Activated naive CD8-positive, alpha-beta T cell treated with anti-CD3 and anti-CD28 coated beads, Interleukin-2, amount 10 ng/mL, durations not matched to agents 7 days and 5 days (primary cell): Measurements from ENCODE around the gene CDON. TPM values are rescaled to one million over a fixed set of nuclear protein-coding genes. Genes with fewer than 3 reads are reported as not detected.
"Not testable (repeated sequence)": the region's sequence is repeated elsewhere in the genome, so short reads cannot be mapped to it uniquely, and the experiment has no call there.

Experiments
- ATAC-seq: fragments of 150-1000 bp; cut with Tn5 transposase; one replicate; pipeline ENCODE4 v1.10.0; 2021; ENCODE audit warnings: low read depth, moderate library complexity
- POLR2A ChIA-PET: fragments of 350-600 bp; sonication (Branson Sonifier 250); formaldehyde crosslinking; loops from one replicate; lab custom pipeline; 2021; ENCODE audit warnings: antibody characterized with exemption; lab: Charles Lee
- DNase-seq: peaks from one replicate; pipeline ENCODE4 v3.0.0; 2021
- H3K27ac Mint-ChIP-seq: one replicate; pipeline ENCODE4 v1.8.0; 2022; ENCODE audit warnings: mild to moderate bottlenecking, mixed read lengths
- H3K27me3 Mint-ChIP-seq: one replicate; pipeline ENCODE4 v1.8.0; 2022; ENCODE audit warnings: mild to moderate bottlenecking, moderate library complexity, mixed read lengths
- H3K36me3 Mint-ChIP-seq: one replicate; pipeline ENCODE4 v1.8.0; 2021; ENCODE audit warnings: mild to moderate bottlenecking, mixed read lengths
- H3K4me1 Mint-ChIP-seq: one replicate; pipeline ENCODE4 v1.8.0; 2021; ENCODE audit warnings: mixed read lengths
- H3K4me3 Mint-ChIP-seq: one replicate; pipeline ENCODE4 v1.8.0; 2022; ENCODE audit warnings: mild to moderate bottlenecking, moderate library complexity, mixed read lengths
- H3K9me3 Mint-ChIP-seq: one replicate; pipeline ENCODE4 v1.8.0; 2021; ENCODE audit warnings: mixed read lengths
- total RNA-seq, 2 experiments: library from RNA; stranded (reverse); gene quantifications; one replicate each; pipeline ENCODE4 v1.2.3, GENCODE V29; 2021

CDON gene
- total RNA-seq, 2 experiments from 2014 or later, result 3.4 to 3.9 TPM

- Mint-ChIP-seq H3K9me3 (no peaks in the 10 kb centered on the region), H3K4me1 (peaks cover 11% of the 10 kb centered on the region), H3K27ac (no peak overlapping the region), H3K36me3 (no peaks in the 10 kb centered on the region), H3K27me3 (peaks cover 41% of the 10 kb centered on the region), H3K4me3 (no peak overlapping the region)
- ATAC-seq (no peak), DNase-seq (no peak)
- POLR2A ChIA-PET, result no interaction called here
Observed at GRCh38 chr11:125930076-125930450, 132.6 kb downstream of the CDON start.

- POLR2A ChIA-PET, result no interaction called here
- Mint-ChIP-seq H3K4me1 (peaks cover 11% of the 10 kb centered on the region), H3K36me3 (no peaks in the 10 kb centered on the region), H3K4me3 (no peak overlapping the region), H3K27me3 (peaks cover 41% of the 10 kb centered on the region), H3K9me3 (no peaks in the 10 kb centered on the region), H3K27ac (no peak overlapping the region)
- no peak for ATAC-seq
- DNase-seq, result no peak
Observed at GRCh38 chr11:125929445-125930075, 133.1 kb downstream of the CDON start.

GRCh38 chr11:125926682-125927081, 136.0 kb downstream of the CDON start:
- POLR2A ChIA-PET, result no interaction called here
- no peaks in the 10 kb centered on the region for H3K9me3 Mint-ChIP-seq
- H3K4me3 Mint-ChIP-seq, result no peak overlapping the region
- no peaks in the 10 kb centered on the region for H3K36me3 Mint-ChIP-seq
- H3K27ac Mint-ChIP-seq, result no peak overlapping the region
- H3K4me1 Mint-ChIP-seq, result no peaks in the 10 kb centered on the region
- no peak for ATAC-seq
- H3K27me3 Mint-ChIP-seq, result peaks cover 30% of the 10 kb centered on the region
- DNase-seq, result no peak

DNA sequence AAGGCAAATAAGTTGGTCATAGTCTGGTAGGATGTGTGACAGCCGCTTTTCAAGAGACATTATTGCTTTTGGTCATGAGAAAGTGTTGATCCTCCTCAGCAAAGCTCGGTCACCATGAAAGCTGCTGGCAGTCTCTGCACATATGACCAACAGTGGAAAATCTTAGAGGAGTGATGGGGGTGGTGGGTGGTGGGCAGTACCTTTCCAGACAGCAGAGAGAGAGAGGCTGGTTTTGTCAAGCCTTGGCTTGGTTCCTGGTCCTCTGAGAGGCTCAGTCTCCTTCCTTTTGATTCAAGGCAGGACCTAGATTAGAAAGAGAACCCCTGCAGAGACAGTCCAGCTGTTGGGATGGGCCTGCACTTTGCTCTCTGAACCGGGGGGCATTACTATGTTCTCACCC, 136.9 kb downstream of the CDON start:
- DNase-seq (no peak), ATAC-seq (no peak)
- Mint-ChIP-seq H3K9me3 (no peaks in the 10 kb centered on the region), H3K27ac (no peak overlapping the region), H3K4me3 (no peak overlapping the region), H3K36me3 (no peaks in the 10 kb centered on the region), H3K27me3 (peaks cover 23% of the 10 kb centered on the region), H3K4me1 (no peaks in the 10 kb centered on the region)
- POLR2A ChIA-PET, result no interaction called here

DNA sequence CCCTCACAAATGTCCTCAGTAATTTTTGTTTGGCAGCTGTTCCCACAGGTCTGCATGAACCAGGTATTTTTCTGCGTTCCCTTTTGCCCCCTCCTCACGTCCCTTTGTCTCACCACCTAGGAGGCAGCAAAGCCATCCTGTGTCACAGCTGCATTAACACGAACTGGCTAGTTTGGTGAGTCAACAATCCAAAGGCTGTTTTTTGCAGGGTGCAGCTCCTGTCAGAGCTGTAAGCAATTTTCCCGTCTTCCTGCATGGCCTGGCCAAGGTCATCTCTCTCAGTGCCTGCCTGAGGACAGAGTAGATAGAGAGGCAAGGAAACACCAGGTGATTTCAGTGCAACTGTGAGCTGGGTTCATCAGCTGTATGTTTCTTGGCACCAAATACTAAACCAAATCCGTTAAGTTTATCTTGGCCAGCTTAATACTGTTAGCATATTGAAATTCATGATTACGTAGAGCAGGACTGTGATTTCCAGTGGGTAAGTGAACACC, 137.4 kb downstream of the CDON start:
- ATAC-seq, result no peak
- Mint-ChIP-seq H3K36me3 (no peaks in the 10 kb centered on the region), H3K27ac (no peak overlapping the region), H3K9me3 (no peaks in the 10 kb centered on the region), H3K4me1 (no peaks in the 10 kb centered on the region), H3K27me3 (peaks cover 25% of the 10 kb centered on the region), H3K4me3 (no peak overlapping the region)
- POLR2A ChIA-PET, result no interaction called here
- no peak for DNase-seq

- no peaks in the 10 kb centered on the region for H3K4me1 Mint-ChIP-seq
Observed at GRCh38 chr11:125924384-125925007, 138.2 kb downstream of the CDON start.

GRCh38 chr11:125923633-125924032, 139.0 kb downstream of the CDON start:
- H3K27me3 Mint-ChIP-seq, result peaks cover 17% of the 10 kb centered on the region
- no peak for DNase-seq
- POLR2A ChIA-PET, result no interaction called here

More at GRCh38 chr11:125924384-125925007, 138.2 kb downstream of the CDON start:
- Mint-ChIP-seq H3K36me3 (no peaks in the 10 kb centered on the region), H3K27me3 (peaks cover 20% of the 10 kb centered on the region), H3K9me3 (no peaks in the 10 kb centered on the region), H3K4me3 (no peak overlapping the region), H3K27ac (no peak overlapping the region)
- ATAC-seq, result no peak
- no peak for DNase-seq
- POLR2A ChIA-PET, result no interaction called here

GRCh38 chr11:125923012-125923579, 139.6 kb downstream of the CDON start:
- H3K9me3 Mint-ChIP-seq, result no peaks in the 10 kb centered on the region
- no peaks in the 10 kb centered on the region for H3K36me3 Mint-ChIP-seq
- ATAC-seq, result peak; percentile 84
- peak; percentile 45 for DNase-seq
- POLR2A ChIA-PET, result no interaction called here
- H3K4me1 Mint-ChIP-seq, result no peaks in the 10 kb centered on the region
- no peak overlapping the region for H3K27ac Mint-ChIP-seq
- peaks cover 19% of the 10 kb centered on the region for H3K27me3 Mint-ChIP-seq
- no peak overlapping the region for H3K4me3 Mint-ChIP-seq

More at GRCh38 chr11:125923633-125924032, 139.0 kb downstream of the CDON start:
- H3K36me3 Mint-ChIP-seq, result no peaks in the 10 kb centered on the region
- ATAC-seq, result no peak
- H3K9me3 Mint-ChIP-seq, result no peaks in the 10 kb centered on the region
- H3K4me3 Mint-ChIP-seq, result no peak overlapping the region
- no peaks in the 10 kb centered on the region for H3K4me1 Mint-ChIP-seq
- H3K27ac Mint-ChIP-seq, result no peak overlapping the region

DNA sequence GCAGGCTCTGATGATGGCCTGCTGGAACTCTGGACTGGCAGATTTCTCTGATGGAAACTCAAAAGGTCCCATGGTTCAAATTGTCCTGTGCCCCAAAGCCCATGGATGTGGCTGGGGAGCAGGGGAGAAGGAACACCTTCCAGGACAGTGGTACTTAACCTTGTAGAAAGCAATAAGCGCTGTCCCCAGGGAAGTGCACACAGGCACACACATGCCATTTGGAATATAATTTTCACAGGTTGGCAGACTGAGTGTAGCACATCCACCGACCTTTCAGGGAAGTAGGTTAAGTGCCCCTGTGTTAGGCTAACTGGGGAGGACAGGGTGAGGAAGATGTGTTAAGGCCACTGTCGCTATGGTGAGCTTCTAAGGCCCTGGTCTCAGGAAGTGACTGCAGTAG, 140.5 kb downstream of the CDON start:
- DNase-seq (no peak), ATAC-seq (no peak)
- Mint-ChIP-seq H3K36me3 (no peaks in the 10 kb centered on the region), H3K4me1 (no peaks in the 10 kb centered on the region), H3K27me3 (peaks cover 14% of the 10 kb centered on the region), H3K9me3 (no peaks in the 10 kb centered on the region), H3K27ac (no peak overlapping the region), H3K4me3 (no peak overlapping the region)
- POLR2A ChIA-PET, result no interaction called here

DNA sequence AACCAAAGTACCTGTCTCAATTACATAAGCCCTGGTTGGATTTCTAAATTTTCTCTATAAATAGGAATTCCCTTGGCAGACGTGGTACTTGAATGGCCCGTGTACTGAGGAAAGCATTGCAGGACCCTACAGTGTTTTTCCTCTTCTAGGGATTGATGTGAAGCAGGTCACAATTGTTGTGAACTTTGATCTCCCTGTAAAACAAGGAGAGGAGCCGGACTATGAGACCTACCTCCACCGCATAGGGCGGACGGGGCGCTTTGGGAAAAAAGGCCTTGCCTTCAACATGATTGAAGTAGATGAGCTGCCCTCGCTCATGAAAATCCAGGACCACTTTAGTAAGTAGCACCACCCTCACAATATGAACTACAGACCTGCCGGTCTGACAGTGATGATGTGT, 141.6 kb downstream of the CDON start:
- H3K4me1 Mint-ChIP-seq, result no peaks in the 10 kb centered on the region
- no peak for DNase-seq
- POLR2A ChIA-PET, result no interaction called here
- no peaks in the 10 kb centered on the region for H3K36me3 Mint-ChIP-seq
- peaks cover 19% of the 10 kb centered on the region for H3K27me3 Mint-ChIP-seq
- H3K9me3 Mint-ChIP-seq, result no peaks in the 10 kb centered on the region
- H3K27ac Mint-ChIP-seq, result no peak overlapping the region
- no peak for ATAC-seq
- H3K4me3 Mint-ChIP-seq, result no peak overlapping the region

GRCh38 chr11:125918140-125918840, 144.4 kb downstream of the CDON start:
- DNase-seq, result no peak
- Mint-ChIP-seq H3K36me3 (no peaks in the 10 kb centered on the region), H3K4me3 (no peak overlapping the region), H3K9me3 (no peaks in the 10 kb centered on the region), H3K4me1 (no peaks in the 10 kb centered on the region), H3K27ac (no peak overlapping the region), H3K27me3 (peaks cover 14% of the 10 kb centered on the region)
- POLR2A ChIA-PET, result no interaction called here
- ATAC-seq, result no peak

DNA sequence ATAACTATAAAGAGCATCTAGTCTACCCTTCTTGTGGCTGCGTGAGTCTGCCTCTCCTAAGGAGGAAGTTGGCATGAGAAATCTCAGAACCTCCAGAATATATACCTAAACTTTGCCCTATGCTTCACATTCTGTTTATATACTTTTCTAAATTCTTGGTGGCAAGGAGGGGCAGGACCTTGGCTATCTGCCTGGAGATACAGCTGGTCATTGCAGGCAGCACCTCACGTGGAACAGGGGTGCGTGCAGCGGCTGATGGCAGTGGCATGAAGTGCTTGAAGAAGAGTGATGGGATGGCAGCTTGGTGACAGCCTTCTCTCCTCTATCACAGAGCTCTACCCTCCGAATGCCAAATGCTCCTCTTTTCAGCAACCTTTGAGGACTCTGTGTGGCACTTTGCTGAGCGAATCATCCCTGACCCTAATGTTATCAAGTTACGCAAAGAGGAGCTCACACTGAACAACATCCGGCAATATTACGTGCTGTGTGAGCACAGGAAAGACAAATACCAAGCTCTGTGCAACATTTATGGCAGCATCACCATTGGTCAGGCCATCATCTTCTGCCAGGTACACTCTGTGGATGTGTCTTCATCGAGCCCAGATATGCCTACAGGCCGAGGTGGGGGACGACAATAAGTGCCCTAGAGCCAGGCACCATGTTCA, 145.9 kb downstream of the CDON start:
- H3K9me3 Mint-ChIP-seq, result no peaks in the 10 kb centered on the region

GRCh38 chr11:125914601-125915000, 148.1 kb downstream of the CDON start:
- H3K4me1 Mint-ChIP-seq, result not testable (repeated sequence)

More for the DNA sequence above, 145.9 kb downstream of the CDON start:
- peaks cover 14% of the 10 kb centered on the region for H3K27me3 Mint-ChIP-seq
- H3K4me3 Mint-ChIP-seq, result no peak overlapping the region
- no peaks in the 10 kb centered on the region for H3K36me3 Mint-ChIP-seq
- DNase-seq (no peak), ATAC-seq (no peak)
- POLR2A ChIA-PET, result interaction anchor here (0.7 kb wide), 1 partner anchor 351 kb away, joined by 3 read pairs; no protein-coding TSS in a partner anchor
- no peak overlapping the region for H3K27ac Mint-ChIP-seq
- no peaks in the 10 kb centered on the region for H3K4me1 Mint-ChIP-seq

More at GRCh38 chr11:125914601-125915000, 148.1 kb downstream of the CDON start:
- POLR2A ChIA-PET, ATAC-seq, H3K27ac Mint-ChIP-seq, H3K36me3 Mint-ChIP-seq, DNase-seq, H3K4me3 Mint-ChIP-seq, H3K9me3 Mint-ChIP-seq: not testable (repeated sequence)
- H3K27me3 Mint-ChIP-seq, result peaks cover 20% of the 10 kb centered on the region
